ENCODE measurements around the gene DUT. TPM values are rescaled to one million over a fixed set of nuclear protein-coding genes. Genes with fewer than 3 reads are reported as not detected.
A peak's percentile ranks its signal among the peaks of the same experiment; 100 is the strongest.

DUT gene
- total and polyA plus RNA-seq, 8 donors: 23.9 to 78.8 (median 31.6) TPM

DNA sequence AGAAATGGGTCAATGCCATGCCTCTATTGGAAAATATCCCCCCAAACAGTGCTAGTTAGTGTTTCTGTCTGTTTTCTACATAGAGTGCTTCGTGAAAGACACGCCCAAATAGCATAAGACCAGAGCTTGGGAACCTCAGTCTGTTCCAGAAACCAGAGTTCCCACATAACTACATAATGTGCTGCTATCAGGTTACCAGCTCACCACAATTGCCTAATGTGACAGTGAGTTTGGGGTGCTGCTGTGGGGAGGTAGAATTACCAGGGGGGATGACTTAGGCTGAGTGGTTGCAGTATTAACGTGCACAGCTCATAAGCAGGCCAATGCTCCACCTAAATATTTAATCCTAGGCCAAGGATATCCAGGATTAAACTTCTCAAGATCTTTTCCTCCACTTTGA is 39.2 kb downstream of the DUT start:
- H3K4me1 ChIP-seq: no peaks in the 10 kb centered on the region
- no peaks in the 10 kb centered on the region for H3K36me3 ChIP-seq
- H3K4me3 ChIP-seq: no peak overlapping the region
- no peak overlapping the region for H3K27ac ChIP-seq
- intact Hi-C loops (cut with DNase I): no loop called here
- 73 to 78% methylated on average over 3 of the region's 3 CpGs for WGBS, 2 donors
- no peak for ATAC-seq
- no peak for FAIRE-seq
- no peaks in the 10 kb centered on the region for H3K9me3 ChIP-seq
- no peaks in the 10 kb centered on the region for H3K27me3 ChIP-seq
- no peak for TF ChIP-seq CTCF (IDR thresholded peaks at IDR 0.05)
- no peak for DNase-seq

- 36 to 39% methylated on average over 2 of the region's 2 CpGs for WGBS, 2 donors
- Histone ChIP-seq H3K4me3 (no peak overlapping the region), H3K36me3 (no peaks in the 10 kb centered on the region), H3K9me3 (no peaks in the 10 kb centered on the region), H3K27me3 (no peaks in the 10 kb centered on the region), H3K27ac (no peak overlapping the region), H3K4me1 (no peaks in the 10 kb centered on the region)
- ATAC-seq: no peak
- FAIRE-seq: no peak
- TF ChIP-seq CTCF (IDR thresholded peaks at IDR 0.05): no peak
- intact Hi-C loops (cut with DNase I): no loop called here
- no peak for DNase-seq
Observed at GRCh38 chr15:48371550-48371949, 40.3 kb downstream of the DUT start.

DNA sequence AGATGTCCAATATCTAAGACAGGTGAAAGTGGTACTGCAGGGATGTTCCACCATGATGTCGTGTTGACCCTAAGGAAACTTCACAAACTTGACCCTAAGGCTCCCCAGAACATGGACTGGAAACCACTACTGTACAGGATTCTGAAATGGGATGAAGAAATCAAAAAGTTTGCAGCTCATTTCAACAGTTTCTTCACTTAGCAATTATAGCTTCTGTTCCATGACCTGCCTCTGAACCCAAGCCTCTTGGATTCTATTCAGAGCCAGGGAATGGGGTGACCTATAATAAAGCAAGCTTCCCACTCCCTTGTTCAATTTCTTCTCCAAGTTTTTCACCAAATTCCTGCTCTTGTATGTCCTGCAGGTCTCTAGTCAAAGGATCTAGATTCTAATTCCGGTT is 40.7 kb downstream of the DUT start:
- H3K4me3 ChIP-seq: no peak overlapping the region
- no peak for ATAC-seq
- DNase-seq: no peak
- H3K9me3 ChIP-seq: no peaks in the 10 kb centered on the region
- H3K27ac ChIP-seq: no peak overlapping the region
- FAIRE-seq: no peak
- no peaks in the 10 kb centered on the region for H3K27me3 ChIP-seq
- no peaks in the 10 kb centered on the region for H3K36me3 ChIP-seq
- 43 to 67% methylated on average over 2 of the region's 2 CpGs for WGBS, 2 donors
- intact Hi-C loops (cut with DNase I): no loop called here
- no peak for TF ChIP-seq CTCF (IDR thresholded peaks at IDR 0.05)
- H3K4me1 ChIP-seq: no peaks in the 10 kb centered on the region

- no peak for FAIRE-seq
Observed at GRCh38 chr15:48373821-48374451, 42.7 kb downstream of the DUT start.

More at GRCh38 chr15:48373821-48374451, 42.7 kb downstream of the DUT start:
- H3K27me3 ChIP-seq: no peaks in the 10 kb centered on the region
- H3K9me3 ChIP-seq: no peaks in the 10 kb centered on the region
- intact Hi-C loops (cut with DNase I): no loop called here
- H3K4me1 ChIP-seq: no peaks in the 10 kb centered on the region
- H3K4me3 ChIP-seq: no peak overlapping the region
- peak in 1 of 4 donors; percentile 43 for ATAC-seq
- no peak overlapping the region for H3K27ac ChIP-seq
- DNase-seq: no peak
- TF ChIP-seq CTCF (IDR thresholded peaks at IDR 0.05): no peak
- WGBS, 2 donors: 76 to 83% methylated on average over 10 of the region's 10 CpGs
- H3K36me3 ChIP-seq: no peaks in the 10 kb centered on the region

Data from pancreas (tissue), 10 donors.